Measurements from ENCODE around the gene CCDC102B. TPM values are rescaled to one million over a fixed set of nuclear protein-coding genes. Genes with fewer than 3 reads are reported as not detected.

Gene CCDC102B
- total RNA-seq, 6 experiments from 2014 or later: 1.2 to 3.5 (median 2.5) TPM

- Mint-ChIP-seq H3K4me3 (no peak overlapping the region), H3K9me3 (no peaks in the 10 kb centered on the region), H3K27ac (no peak overlapping the region), H3K4me1 (ENCODE audit: low read depth) (no peaks in the 10 kb centered on the region), H3K36me3 (ENCODE audit: low read depth) (no peaks in the 10 kb centered on the region), H3K27me3 (ENCODE audit: insufficient read depth) (no peaks in the 10 kb centered on the region)
- peak; percentile 27 for DNase-seq
- TF ChIP-seq CTCF (IDR thresholded peaks at IDR 0.05): peak; percentile 85
Measured at GRCh38 chr18:68847219-68847837, 49.4 kb downstream of the CCDC102B start.

- Mint-ChIP-seq H3K4me3 (no peak overlapping the region), H3K4me1 (ENCODE audit: low read depth) (no peaks in the 10 kb centered on the region), H3K9me3 (no peaks in the 10 kb centered on the region), H3K27ac (no peak overlapping the region), H3K36me3 (ENCODE audit: low read depth) (no peaks in the 10 kb centered on the region), H3K27me3 (ENCODE audit: insufficient read depth) (no peaks in the 10 kb centered on the region)
- DNase-seq: no peak
- TF ChIP-seq CTCF (IDR thresholded peaks at IDR 0.05): no peak
Measured at GRCh38 chr18:68848242-68848641, 50.4 kb downstream of the CCDC102B start.

GRCh38 chr18:68854786-68855391 lies 57.0 kb downstream of the CCDC102B start:
- H3K27me3 Mint-ChIP-seq (ENCODE audit: insufficient read depth): no peaks in the 10 kb centered on the region
- TF ChIP-seq CTCF (IDR thresholded peaks at IDR 0.05): no peak
- no peak overlapping the region; the same call in 1 of the 2 replicates for H3K4me3 Mint-ChIP-seq
- no peaks in the 10 kb centered on the region for H3K9me3 Mint-ChIP-seq
- H3K4me1 Mint-ChIP-seq (ENCODE audit: low read depth): no peaks in the 10 kb centered on the region; the same call in 1 of the 2 replicates
- H3K36me3 Mint-ChIP-seq (ENCODE audit: low read depth): no peaks in the 10 kb centered on the region
- no peak overlapping the region for H3K27ac Mint-ChIP-seq
- no peak for DNase-seq

GRCh38 chr18:68855491-68855890 lies 57.6 kb downstream of the CCDC102B start:
- no peaks in the 10 kb centered on the region; the same call in 1 of the 2 replicates for H3K4me1 Mint-ChIP-seq (ENCODE audit: low read depth)
- no peak overlapping the region for H3K27ac Mint-ChIP-seq
- no peaks in the 10 kb centered on the region for H3K27me3 Mint-ChIP-seq (ENCODE audit: insufficient read depth)
- H3K4me3 Mint-ChIP-seq: no peak overlapping the region
- no peaks in the 10 kb centered on the region for H3K36me3 Mint-ChIP-seq (ENCODE audit: low read depth)
- no peak for DNase-seq
- H3K9me3 Mint-ChIP-seq: no peaks in the 10 kb centered on the region
- no peak for TF ChIP-seq CTCF (IDR thresholded peaks at IDR 0.05)

GRCh38 chr18:68861365-68861764 lies 63.5 kb downstream of the CCDC102B start:
- Mint-ChIP-seq H3K9me3 (no peaks in the 10 kb centered on the region), H3K36me3 (ENCODE audit: low read depth) (no peaks in the 10 kb centered on the region), H3K4me3 (no peak overlapping the region), H3K4me1 (ENCODE audit: low read depth) (no peaks in the 10 kb centered on the region), H3K27me3 (ENCODE audit: insufficient read depth) (no peaks in the 10 kb centered on the region), H3K27ac (no peak overlapping the region)
- no peak for DNase-seq
- TF ChIP-seq CTCF (IDR thresholded peaks at IDR 0.05): no peak
